HCEC 1CT (cell line): Measurements from ENCODE around the gene CLDN6.

Experiments used
- DNase-seq: peaks from one replicate; pipeline ENCODE4 v3.0.0-alpha.2; 2017

CLDN6 gene

GRCh38 chr16:2968738-2969544 lies 49.0 kb downstream of the CLDN6 start, which contains the start of gene PAQR4:
Gene PAQR4 (plus strand): TSS chr16:2969348. CDS start chr16:2969675, 327 bp downstream.
- DNase-seq: peak; percentile 88

DNA sequence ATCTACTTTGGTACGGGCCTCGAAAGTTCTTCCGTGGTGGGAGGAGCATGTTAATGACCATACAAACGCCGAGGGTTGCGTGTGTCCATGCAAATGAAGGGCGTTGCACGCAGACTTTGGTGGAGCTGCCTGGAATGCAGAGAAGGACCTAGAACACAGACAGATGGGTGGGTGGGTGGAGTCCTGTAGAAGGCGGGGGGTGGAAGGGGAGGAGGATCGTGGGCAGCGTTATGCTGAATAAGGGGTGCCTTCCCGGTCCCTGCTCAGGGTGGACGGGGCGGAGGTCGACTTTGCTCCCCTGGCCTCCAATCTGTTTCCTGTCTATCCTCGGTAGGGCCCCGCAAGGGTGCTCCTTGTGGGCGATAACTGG lies 49.6 kb downstream of the CLDN6 start:
- DNase-seq: no peak

GRCh38 chr16:2967721-2968161 lies 50.2 kb downstream of the CLDN6 start:
- DNase-seq: no peak

GRCh38 chr16:2967211-2967631 lies 50.8 kb downstream of the CLDN6 start:
- DNase-seq: no peak

DNA sequence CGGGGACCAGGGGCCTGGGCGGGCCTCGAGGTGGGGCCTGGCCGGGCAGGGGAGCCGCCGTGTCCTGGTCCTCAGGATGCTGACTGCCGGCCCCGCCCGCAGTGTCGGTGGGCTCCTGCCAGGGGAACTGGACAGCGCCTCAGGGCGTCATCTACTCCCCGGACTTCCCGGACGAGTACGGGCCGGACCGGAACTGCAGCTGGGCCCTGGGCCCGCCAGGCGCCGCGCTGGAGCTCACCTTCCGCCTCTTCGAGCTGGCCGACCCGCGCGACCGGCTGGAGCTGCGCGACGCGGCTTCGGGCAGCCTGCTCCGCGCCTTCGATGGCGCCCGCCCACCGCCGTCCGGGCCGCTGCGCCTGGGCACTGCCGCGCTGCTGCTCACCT lies 51.2 kb downstream of the CLDN6 start:
- no peak for DNase-seq

- DNase-seq: no peak
These were observed 51.8 kb downstream of the CLDN6 start for GRCh38 chr16:2966043-2966807.
